Stomach (tissue), 9 donors: ENCODE data around the gene SLC6A11. TPM values are rescaled to one million over a fixed set of nuclear protein-coding genes. Genes with fewer than 3 reads are reported as not detected.

Source experiments
- DNase-seq, 2 donors: peaks; one replicate each; pipeline versions ENCODE4 v3.0.0 to v3.0.0-alpha.2; 2013 to 2019
- H3K27ac ChIP-seq, 5 donors: fragments of 200-600 bp in 4 of 5; sonication (generic) in 4 of 5; one replicate each; pipeline ENCODE4 v1.5.1; 2013 to 2019; ENCODE audit warnings: mild to moderate bottlenecking in 1 of 5, moderate library complexity in 1 of 5
- H3K27me3 ChIP-seq, 3 donors: fragments of 200-600 bp; sonication (generic); one replicate each; pipeline ENCODE4 v1.5.1; 2017 to 2019; ENCODE audit warnings: mixed run types in 1 of 3
- H3K36me3 ChIP-seq, 4 donors: fragments of 200-600 bp; sonication (generic); 1 replicate in 3 of 4; 2 replicates in 1 of 4; pipeline ENCODE4 v1.5.1; 2016 to 2019
- H3K4me1 ChIP-seq, 4 donors: fragments of 200-600 bp; sonication (generic); one replicate each; pipeline ENCODE4 v1.5.1; 2016 to 2019
- H3K4me3 ChIP-seq, 4 donors: fragments of 200-600 bp; sonication (generic) in 3 of 4; one replicate each; pipeline ENCODE4 v1.5.1; 2016 to 2019; ENCODE audit warnings: mild to moderate bottlenecking in 1 of 4
- H3K9me3 ChIP-seq, 4 donors: fragments of 200-600 bp; sonication (generic); one replicate each; pipeline ENCODE4 v1.5.1; 2016 to 2019
- EP300 ChIP-seq: sonication (generic); formaldehyde crosslinking; IDR thresholded peaks from one replicate; pipeline ENCODE4 v1.6.1; 2017; ENCODE audit warnings: antibody characterized with exemption
- POLR2A ChIP-seq, 4 donors: fragments of 450-650 bp; IDR thresholded peaks; one replicate each; pipeline ENCODE4 v1.6.1; 2016; ENCODE audit warnings: antibody characterized with exemption in 4 of 4, control low read depth in 2 of 4, mild to moderate bottlenecking in 1 of 4, moderate library complexity in 1 of 4
- POLR2AphosphoS5 ChIP-seq, 3 donors: sonication (generic); formaldehyde crosslinking; IDR thresholded peaks; one replicate each; pipeline ENCODE4 v1.6.1; 2016; ENCODE audit warnings: antibody characterized with exemption in 3 of 3
- WGBS, 5 donors: extraction: QIAGEN DNeasy Blood & Tissue Kit in 3 of 5; methylation state at CpG; one replicate each; pipeline versions ENCODE4 v1.1.5 to v1.1.7; 2013 to 2018; 5-methylcytosine and 5-hydroxymethylcytosine counted together
- intact Hi-C: fragments of 100-400 bp; cut with DNase I; formaldehyde crosslinking; loops from one replicate; pipeline ENCODE4 v1.15.1; 2023; ENCODE audit warnings: low total_unique reads
- polyA plus RNA-seq, 3 donors: library from polyadenylated mRNA; stranded (reverse); fragments of 200-250 nt; gene quantifications; one replicate each; pipeline ENCODE4 v1.2.3, GENCODE V29; 2013
- total RNA-seq, 5 donors: library from RNA; depleted of rRNA; stranded (reverse); fragments of >200 nt; gene quantifications; one replicate each; pipeline versions ENCODE4 v1.1.0 to v1.2.3, GENCODE V29; 2014 to 2016
- TF ChIP-seq, protein P1 (sequence below), 7 experiments: fragments of 450-650 bp in 4 of 7; fragments of 200-600 bp in 3 of 7; sonication (generic) in 3 of 7; IDR thresholded peaks; one replicate each; pipeline ENCODE4 v1.5.1; 2016 to 2019; ENCODE audit warnings: antibody characterized with exemption in 7 of 7, control low read depth in 2 of 7, mild to moderate bottlenecking in 1 of 7
- donor health status: healthy with polysubstance abuse.
- donor health status: Bipolar disorder and iron deficiency.
- donor health status: healthy.

Gene SLC6A11
- total and polyA plus RNA-seq, 8 donors: 0.18 to 2.0 TPM; not detected in 6

GRCh38 chr3:10786640-10787039 is 29.4 kb upstream of the SLC6A11 start:
- H3K4me3 ChIP-seq: no peak overlapping the region
- peaks cover 0 to 21% (median 0%) of the 10 kb centered on the region in 3 donors for H3K27me3 ChIP-seq
- no peak overlapping the region for H3K27ac ChIP-seq
- H3K9me3 ChIP-seq: peaks cover 0 to 11% (median 0%) of the 10 kb centered on the region in 4 donors
- H3K4me1 ChIP-seq: no peaks in the 10 kb centered on the region
- intact Hi-C loops: no loop called here
- H3K36me3 ChIP-seq: no peaks in the 10 kb centered on the region
- TF ChIP-seq POLR2A (IDR thresholded peaks at IDR 0.05) (no peak), EP300 (no peak), POLR2AphosphoS5 (IDR thresholded peaks at IDR 0.05) (no peak)
- TF ChIP-seq, protein P1, sequence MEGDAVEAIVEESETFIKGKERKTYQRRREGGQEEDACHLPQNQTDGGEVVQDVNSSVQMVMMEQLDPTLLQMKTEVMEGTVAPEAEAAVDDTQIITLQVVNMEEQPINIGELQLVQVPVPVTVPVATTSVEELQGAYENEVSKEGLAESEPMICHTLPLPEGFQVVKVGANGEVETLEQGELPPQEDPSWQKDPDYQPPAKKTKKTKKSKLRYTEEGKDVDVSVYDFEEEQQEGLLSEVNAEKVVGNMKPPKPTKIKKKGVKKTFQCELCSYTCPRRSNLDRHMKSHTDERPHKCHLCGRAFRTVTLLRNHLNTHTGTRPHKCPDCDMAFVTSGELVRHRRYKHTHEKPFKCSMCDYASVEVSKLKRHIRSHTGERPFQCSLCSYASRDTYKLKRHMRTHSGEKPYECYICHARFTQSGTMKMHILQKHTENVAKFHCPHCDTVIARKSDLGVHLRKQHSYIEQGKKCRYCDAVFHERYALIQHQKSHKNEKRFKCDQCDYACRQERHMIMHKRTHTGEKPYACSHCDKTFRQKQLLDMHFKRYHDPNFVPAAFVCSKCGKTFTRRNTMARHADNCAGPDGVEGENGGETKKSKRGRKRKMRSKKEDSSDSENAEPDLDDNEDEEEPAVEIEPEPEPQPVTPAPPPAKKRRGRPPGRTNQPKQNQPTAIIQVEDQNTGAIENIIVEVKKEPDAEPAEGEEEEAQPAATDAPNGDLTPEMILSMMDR (IDR thresholded peaks at IDR 0.05): no peak
- DNase-seq: no peak

DNA sequence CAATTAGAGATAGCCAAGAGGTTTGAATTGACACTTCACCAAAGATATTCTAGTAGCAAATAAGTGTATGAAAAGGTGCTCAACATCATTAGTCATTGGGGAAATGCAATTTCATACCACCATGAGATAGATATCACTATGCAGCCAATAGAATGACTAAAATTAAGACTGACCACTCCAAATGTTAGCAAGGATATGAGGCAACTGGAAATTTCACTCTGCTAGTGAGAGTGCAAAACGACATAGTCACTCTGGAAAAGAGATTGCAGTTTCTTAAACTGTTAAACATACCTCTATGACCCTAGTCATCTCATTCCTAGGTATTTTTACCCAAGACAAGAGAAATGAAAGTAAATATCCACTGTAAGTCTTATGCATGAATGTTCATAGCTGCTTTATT is 27.6 kb upstream of the SLC6A11 start:
- no peaks in the 10 kb centered on the region for H3K4me1 ChIP-seq
- intact Hi-C loops: no loop called here
- DNase-seq: no peak
- H3K27ac ChIP-seq: no peak overlapping the region
- H3K36me3 ChIP-seq: no peaks in the 10 kb centered on the region
- peaks cover 0 to 11% (median 0%) of the 10 kb centered on the region in 4 donors for H3K9me3 ChIP-seq
- WGBS, 5 donors: 12 to 43% (median 33%) methylated on average over 1 of the region's 1 CpG
- TF ChIP-seq, protein P1 (IDR thresholded peaks at IDR 0.05): no peak
- no peak for TF ChIP-seq EP300
- no peak for TF ChIP-seq POLR2AphosphoS5 (IDR thresholded peaks at IDR 0.05)
- no peak for TF ChIP-seq POLR2A (IDR thresholded peaks at IDR 0.05)
- peaks cover 0 to 36% (median 4%) of the 10 kb centered on the region in 3 donors for H3K27me3 ChIP-seq
- no peak overlapping the region for H3K4me3 ChIP-seq

DNA sequence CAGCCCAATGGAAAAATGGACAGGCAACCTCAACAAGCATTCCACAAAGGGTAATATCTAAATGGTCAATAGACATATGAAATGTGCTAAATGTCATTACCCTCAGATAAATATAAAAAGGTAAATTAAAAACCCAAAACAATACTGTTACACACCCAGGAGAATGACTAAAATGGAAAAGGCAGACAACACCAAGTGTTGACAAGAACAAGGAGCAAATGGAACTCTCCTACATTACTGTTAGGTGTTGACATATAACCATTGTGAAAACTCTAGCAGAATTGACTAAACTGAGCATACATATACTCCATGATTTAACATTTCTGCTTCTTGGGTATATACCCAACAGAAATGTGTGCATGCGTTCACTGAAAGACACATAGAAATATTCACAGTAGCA is 25.3 kb upstream of the SLC6A11 start:
- 83 to 100% (median 94%) methylated on average over 1 of the region's 1 CpG for WGBS, 5 donors
- Histone ChIP-seq H3K27ac (no peak overlapping the region), H3K36me3 (no peaks in the 10 kb centered on the region), H3K9me3 (peaks cover 0 to 11% (median 0%) of the 10 kb centered on the region in 4 donors), H3K27me3 (peaks cover 0 to 40% (median 4%) of the 10 kb centered on the region in 3 donors), H3K4me3 (no peak overlapping the region), H3K4me1 (no peaks in the 10 kb centered on the region)
- no peak for TF ChIP-seq EP300
- no peak for TF ChIP-seq POLR2A (IDR thresholded peaks at IDR 0.05)
- no peak for TF ChIP-seq POLR2AphosphoS5 (IDR thresholded peaks at IDR 0.05)
- TF ChIP-seq, protein P1 (IDR thresholded peaks at IDR 0.05): no peak
- DNase-seq: no peak
- intact Hi-C loops: no loop called here

- 71 to 85% (median 82%) methylated on average over 4 of the region's 4 CpGs for WGBS, 5 donors
- Histone ChIP-seq H3K27me3 (peaks cover 0 to 35% (median 4%) of the 10 kb centered on the region in 3 donors), H3K4me1 (no peaks in the 10 kb centered on the region), H3K27ac (no peak overlapping the region), H3K4me3 (no peak overlapping the region), H3K36me3 (no peaks in the 10 kb centered on the region), H3K9me3 (peaks cover 0 to 11% (median 0%) of the 10 kb centered on the region in 4 donors)
- TF ChIP-seq EP300 (no peak), POLR2A (IDR thresholded peaks at IDR 0.05) (no peak), POLR2AphosphoS5 (IDR thresholded peaks at IDR 0.05) (no peak)
- TF ChIP-seq, protein P1 (IDR thresholded peaks at IDR 0.05): no peak
- intact Hi-C loops: no loop called here
- DNase-seq: no peak
These were observed 23.8 kb upstream of the SLC6A11 start for GRCh38 chr3:10792208-10792607.
